Iris pigment epithelial cell (primary cell): ENCODE results near the gene PTPDC1.
A peak's percentile ranks its signal among the peaks of the same experiment; 100 is the strongest.
"Not testable (repeated sequence)": the region's sequence is repeated elsewhere in the genome, so short reads cannot be mapped to it uniquely, and the experiment has no call there.

ENCODE experiments used
- DNase-seq: peaks from one replicate; pipeline ENCODE4 v3.0.0-alpha.2; 2011; ENCODE audit warnings: low read depth

The PTPDC1 gene

DNA sequence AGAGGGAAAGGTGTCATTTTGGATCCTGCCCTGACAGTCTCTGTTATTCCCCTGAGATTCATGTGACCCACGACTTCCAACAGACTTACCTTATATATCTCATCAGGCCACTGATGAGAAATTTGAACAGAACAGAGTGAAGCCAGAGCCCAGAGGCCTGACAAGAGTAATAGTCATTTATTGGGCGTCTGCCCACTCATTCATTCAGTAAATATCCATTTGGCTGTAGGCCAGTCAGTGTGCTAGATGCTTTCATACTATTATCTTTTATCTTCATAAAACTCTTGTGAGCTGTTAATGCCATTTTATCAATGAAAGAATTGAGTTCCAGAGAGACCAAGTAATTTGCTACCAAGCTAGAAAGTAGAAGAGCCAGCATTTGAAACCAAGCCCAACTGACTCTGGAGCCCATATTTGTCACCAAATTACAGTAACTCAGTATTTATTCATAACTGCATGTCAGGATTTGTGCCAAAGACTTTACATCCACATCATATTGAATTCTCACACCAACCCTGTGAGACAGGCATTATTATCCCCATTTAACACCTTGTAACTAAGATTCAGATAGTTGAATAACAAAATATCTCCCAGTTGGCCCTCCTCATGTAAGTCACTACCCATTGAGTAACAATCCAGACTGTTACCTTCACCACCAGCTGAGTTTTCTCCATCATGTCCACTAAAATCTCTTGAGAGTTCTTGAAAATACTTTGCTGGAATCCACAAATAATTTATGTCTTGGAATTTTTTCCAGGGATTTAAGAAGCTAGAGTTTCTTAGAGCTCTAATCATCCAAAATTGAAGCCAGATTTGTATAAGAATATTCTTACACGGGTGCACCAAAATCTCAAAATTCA lies 2.5 kb downstream of the PTPDC1 start:
- peak; percentile 85 for DNase-seq

DNA sequence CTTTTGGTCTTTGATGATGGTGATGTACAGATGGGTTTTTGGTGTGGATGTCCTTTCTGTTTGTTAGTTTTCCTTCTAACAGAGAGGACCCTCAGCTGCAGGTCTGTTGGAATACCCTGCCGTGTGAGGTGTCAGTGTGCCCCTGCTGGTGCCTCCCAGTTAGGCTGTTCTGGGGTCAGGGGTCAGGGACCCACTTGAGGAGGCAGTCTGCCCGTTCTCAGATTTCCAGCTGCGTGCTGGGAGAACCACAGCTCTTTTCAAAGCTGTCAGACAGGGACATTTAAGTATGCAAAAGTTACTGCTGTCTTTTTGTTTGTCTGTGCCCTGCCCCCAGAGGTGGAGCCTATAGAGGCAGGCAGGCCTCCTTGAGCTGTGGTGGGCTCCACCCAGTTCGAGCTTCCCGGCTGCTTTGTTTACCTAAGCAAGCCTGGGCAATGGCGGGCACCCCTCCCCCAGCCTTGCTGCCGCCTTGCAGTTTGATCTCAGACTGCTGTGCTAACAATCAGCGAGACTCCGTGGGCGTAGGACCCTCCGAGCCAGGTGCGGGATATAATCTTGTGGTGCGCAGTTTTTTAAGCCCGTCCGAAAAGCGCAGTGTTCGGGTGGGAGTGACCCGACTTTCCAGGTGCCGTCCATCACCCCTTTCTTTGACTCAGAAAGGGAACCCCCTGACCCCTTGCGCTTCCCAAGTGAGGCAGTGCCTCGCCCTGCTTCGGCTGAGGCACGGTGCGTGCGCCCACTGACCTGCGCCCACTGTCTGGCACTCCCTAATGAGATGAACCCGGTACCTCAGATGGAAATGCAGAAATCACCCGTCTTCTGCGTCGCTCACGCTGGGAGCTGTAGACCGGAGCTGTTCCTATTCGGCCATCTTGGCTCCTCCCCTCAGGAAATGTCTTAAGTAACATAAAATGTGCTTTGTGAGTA lies 10.2 kb downstream of the PTPDC1 start:
- not testable (repeated sequence) for DNase-seq

DNA sequence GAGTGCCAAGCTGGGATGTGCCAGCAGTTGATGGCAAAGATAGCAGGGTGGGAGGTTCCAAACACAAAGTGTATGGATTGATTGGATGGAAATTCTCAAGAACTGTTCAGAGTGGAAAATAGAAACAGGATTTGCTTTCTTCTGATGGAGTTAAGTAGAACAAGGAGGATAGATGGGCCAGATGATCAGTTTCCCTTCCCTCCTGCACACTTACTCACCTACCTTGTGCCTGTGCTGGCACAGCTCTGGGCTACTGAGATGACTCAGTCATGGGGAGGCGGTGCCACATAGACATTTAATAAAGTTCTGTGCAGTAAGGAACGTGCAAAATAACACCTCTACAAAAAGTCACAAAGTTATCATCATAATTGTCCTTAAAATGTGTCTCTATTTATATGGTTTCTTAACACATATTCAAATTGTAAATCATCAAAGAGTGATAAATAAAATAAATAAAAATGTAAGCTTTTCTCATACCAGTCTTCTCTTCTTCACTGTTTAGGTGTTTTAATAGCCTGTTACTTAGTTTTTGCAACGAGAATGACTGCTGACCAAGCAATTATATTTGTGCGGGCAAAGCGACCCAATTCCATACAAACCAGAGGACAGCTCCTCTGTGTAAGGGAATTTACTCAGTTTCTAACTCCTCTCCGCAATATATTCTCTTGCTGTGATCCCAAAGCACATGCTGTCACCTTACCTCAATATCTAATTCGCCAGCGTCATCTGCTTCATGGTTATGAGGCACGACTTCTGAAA lies 12.7 kb downstream of the PTPDC1 start:
- DNase-seq: peak; percentile 33

DNA sequence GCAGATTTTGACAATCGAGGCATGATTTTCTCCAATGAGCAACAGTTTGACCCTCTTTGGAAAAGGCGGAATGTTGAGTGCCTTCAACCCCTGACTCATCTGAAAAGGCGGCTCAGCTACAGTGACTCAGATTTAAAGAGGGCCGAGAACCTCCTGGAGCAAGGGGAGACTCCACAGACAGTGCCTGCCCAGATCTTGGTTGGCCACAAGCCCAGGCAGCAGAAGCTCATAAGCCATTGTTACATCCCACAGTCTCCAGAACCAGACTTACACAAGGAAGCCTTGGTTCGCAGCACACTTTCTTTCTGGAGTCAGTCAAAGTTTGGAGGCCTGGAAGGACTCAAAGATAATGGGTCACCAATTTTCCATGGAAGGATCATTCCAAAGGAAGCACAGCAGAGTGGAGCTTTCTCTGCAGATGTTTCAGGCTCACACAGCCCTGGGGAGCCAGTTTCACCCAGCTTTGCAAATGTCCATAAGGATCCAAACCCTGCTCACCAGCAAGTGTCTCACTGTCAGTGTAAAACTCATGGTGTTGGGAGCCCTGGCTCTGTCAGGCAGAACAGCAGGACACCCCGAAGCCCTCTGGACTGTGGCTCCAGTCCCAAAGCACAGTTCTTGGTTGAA lies 13.6 kb downstream of the PTPDC1 start:
- DNase-seq: peak; percentile 97

DNA sequence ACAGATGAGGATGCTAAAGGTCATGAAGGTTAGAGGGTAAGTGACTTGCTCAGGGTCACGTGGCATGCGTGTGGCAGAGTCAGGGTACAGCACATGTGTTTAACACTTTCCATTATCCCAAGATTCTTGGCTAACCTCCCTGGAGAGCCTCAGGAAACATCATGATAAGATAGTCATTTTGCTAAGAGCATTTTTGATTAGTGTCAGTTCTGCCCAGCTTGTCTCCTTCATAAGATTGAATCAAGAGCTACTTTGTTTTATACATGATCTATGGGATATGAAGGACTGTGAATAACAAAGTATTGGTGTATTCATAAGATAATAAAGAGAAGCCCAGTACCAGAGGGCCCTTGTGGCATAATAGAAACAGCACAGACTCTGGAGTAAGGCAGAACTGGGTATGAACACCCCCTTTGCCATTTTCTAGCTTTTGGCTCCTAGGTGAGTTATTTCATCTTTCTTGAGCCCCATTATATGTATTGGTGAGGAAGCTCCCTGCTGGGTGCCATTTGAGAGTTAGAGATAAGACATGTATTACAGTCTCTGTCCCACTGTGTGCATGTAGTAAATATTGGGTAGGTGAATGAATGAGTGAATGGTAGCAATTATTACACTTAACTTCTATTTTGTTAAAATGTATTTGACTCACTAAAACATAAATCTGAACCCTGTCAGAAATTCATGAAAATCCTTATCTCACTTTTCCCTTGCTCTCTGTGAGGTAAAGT lies 16.1 kb downstream of the PTPDC1 start:
- DNase-seq: no peak

DNA sequence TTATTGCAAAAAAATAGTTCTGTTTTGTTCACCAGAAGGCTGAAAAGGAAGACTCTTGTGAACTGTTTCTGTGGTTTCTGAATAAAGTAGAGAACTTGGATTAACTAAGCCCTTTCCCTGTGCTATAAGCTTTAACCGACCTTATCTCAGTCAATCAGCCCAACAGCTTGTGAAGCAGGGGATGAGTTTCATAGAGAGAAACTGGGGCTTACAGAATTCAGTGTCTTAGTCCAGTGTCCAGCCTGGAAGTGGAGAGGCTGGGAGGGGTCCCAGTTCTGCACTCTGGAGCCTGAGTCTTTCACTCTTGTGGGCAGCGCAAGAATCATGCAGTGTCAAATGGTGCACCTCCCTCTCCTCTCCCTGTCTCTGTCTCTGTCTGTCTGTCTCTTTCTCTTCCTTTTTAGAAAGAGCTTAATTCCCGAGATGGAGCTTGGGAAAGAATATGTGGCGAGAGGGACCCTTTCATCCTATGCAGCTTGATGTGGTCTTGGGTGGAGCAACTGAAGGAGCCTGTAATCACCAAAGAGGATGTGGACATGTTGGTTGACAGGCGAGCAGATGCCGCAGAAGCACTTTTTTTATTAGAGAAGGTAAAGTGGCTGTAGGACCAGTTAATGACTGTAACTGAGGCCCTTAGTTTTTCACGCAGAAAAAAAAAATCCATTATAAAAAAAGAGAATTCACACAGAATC lies 17.0 kb downstream of the PTPDC1 start:
- no peak for DNase-seq

DNA sequence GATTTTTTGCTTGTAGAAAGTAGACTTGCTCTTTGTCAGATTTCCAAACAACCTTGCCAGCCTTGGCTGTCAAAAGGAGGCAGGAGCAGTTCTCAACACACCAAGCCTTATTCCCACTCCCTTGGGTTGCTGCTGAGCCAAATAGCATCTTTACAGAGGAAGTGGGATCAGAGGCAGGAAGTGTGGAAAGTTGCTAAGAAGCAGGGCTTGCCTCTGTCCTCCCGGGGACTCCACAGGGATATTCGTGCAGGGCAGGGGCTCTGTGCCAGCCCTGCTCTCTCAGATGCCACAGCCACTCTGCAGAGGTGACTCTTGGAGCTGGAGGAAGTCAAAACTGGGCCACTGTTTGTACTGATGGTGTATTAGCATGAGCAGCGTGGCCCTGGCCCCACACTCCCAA lies 24.3 kb downstream of the PTPDC1 start:
- DNase-seq: peak; percentile 18

DNA sequence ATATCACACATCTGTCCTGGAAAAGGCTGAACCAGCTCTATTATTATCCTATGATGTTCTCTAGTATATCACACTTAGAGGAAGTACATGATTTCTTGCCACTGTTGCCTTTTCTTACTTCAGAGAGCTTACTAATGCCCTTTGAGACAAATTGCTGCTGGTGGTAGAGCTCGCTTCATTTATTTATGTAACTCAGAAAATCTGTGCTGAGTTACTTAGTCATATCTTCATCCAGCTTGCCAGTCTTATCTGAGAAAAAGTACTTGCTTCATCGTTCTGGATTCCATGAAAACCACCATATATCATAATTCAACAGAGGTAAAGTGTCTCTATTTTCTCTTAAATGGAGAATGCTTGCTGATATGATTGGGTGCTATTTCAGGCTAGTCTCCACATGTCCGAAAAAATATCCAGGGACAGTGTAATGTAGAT lies 26.6 kb downstream of the PTPDC1 start:
- peak; percentile 88 for DNase-seq

DNA sequence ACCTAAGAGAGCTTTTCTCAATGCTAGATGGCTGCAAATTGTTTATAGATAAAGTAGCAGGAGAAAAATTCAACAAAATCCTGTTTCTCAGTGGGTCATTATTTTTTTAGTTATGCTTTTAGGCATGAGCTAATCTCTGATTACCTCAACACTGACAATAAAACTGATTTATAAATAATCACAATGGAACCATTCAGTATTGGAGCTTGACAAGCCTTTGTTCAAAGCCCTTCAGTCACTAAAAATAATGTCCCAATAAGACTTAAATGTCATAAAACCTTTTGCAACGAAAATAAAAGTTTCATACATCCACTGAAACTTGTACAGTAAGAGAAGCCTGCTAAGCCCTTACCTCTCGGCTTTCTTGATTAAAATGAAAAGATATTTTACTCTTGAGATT lies 27.2 kb downstream of the PTPDC1 start:
- no peak for DNase-seq

DNA sequence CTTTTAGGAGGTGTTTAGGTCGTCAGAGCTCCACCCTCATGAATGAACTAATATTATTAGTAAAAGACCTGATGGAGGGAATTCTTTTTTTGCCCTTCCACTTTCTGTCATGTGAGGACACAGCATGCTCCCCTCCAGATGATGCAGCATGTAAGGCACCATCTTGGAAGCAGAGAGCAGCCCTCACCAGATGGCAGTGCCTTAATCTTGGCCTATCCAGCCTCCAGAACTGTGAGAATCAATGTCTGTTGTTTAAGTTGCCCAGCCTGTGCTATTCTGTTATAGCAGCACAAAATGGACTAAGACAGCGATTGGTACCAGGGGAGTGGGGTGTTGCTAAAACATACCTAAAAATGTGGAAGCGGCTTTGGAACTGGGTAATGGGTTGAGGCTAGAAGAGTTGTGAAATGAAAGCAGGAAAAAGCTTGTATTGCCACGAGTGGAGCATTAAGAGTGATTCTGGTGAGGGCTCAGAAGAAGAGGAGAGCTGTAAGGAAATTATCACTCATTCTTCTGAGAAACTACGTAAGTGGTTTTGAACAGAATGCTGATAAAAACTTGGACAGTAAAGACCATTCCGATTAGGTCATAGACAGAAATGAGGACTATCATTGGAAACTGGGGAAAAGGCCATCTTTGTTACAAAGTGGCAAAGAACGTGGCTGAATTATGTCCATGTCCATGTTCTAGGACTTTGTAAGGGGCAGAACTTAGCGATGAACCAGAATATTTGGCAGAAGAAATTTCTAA lies 28.6 kb downstream of the PTPDC1 start:
- no peak for DNase-seq

DNA sequence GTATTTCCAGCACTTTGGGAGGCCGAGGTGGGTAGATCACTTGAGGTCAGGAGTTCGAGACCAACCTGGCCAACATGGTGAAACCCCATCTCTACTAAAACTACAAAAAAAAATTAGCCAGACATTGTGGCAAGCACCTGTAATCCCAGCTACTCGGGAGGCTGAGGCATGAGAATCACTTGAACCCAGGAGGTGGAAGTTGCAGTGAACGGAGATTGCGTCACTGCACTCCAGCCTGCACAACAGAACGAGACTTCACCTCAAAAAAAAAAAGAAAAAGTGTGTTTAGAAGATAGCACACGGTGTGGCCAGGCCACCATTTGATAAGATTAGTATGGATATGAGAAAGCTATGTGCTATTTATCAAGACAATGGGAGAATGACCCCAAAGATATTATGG lies 35.8 kb downstream of the PTPDC1 start:
- DNase-seq: not testable (repeated sequence)

DNA sequence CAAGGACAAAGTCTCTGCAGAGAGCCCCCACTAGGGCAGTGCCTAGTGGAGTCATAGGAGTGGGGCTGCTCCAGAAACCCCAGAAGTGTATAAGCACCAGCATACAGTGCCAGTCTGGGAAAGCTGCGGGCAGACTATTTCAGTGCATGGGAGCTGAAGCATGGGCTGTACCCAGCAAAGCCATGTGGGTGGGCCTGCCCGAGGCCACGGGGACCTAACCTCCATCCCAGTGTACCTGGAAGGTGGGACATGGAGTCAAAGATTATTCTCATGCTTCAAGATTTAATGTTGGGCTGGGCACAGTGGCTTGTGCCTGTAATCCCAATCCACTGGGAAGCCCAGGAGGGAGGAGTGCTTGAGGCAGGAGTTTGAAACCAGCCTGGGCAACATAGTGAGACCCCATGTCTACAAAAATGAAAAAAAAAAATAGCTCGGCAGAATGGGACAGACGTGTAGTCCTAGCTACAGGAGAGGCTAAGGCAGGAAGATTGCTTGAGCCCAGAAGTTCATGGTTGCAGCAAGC lies 36.7 kb downstream of the PTPDC1 start:
- DNase-seq: no peak

DNA sequence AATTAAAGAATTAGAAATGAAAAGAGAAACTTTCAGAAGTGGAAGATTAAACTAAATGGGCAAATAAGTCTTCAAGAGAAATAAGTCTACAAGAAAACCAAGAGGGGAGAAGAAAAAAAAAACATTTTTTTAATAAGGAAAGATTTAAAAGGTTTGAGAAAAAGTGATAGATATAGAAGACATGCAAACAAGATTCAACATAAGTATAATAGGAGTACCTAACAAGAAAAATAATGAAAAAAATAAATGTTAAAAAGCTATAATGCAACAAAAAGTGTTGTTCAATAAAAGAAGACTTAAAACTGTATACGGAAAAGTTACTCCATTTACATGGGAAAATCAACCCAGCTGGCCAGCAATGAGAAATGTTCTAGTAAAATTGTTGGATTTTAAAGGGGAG lies 42.6 kb downstream of the PTPDC1 start:
- no peak for DNase-seq

DNA sequence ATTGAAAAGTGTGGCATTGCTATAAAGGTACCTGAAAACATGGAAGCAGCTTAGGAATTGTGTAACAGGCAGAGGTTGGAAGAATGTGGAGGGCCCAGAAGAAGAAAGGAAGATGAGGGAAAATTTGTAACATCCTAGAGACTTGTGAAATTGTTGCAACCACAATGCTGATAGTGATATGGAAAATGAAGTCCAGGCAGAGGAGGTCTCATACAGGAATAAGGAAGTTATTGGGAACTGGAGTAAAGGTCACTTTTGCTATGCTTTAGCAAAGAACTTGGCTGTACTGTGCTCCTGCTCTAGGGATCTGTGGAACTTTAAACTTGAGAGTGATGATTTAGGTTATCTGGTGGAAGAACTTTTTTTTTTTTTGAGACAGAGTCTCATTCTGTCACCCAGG lies 43.5 kb downstream of the PTPDC1 start:
- DNase-seq: no peak

DNA sequence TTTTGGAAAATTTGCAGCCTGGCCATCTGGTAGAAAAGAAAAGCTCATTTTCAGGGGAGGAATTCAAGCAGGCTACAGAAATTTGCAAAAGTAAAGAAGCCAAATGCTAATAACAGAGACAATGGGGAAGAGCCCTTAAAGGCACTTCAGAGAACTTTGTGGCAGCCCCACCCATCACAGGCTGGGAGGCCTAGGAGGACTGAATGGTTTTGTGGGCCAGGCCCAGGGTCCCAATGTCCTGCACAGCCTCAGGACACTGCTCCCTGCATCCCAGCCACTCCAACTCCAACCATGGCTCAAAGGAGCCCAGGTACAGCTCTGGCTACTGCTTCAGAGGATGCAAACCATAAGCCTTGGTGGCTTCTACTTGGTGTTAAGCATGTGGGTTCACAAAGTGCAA lies 44.3 kb downstream of the PTPDC1 start:
- no peak for DNase-seq

DNA sequence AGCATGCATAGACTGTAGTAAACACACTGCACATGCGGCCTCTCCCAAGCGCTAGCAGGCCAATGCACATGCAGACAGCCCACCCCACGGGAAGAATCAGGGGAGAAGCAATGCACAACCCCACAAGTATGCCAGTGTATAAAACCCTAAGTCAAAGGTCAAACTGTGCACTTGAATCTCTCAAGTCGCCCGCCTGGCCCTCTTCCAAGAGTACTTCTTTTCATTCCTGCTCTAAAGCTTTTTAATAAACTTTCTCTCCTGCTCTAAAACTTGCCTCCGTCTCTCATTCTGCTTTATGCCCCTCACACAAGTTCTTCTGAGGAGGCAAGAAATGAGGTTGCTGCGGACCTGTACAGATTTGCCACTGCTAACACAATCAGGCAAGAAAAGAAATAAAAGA lies 50.4 kb downstream of the PTPDC1 start:
- DNase-seq: peak; percentile 23

DNA sequence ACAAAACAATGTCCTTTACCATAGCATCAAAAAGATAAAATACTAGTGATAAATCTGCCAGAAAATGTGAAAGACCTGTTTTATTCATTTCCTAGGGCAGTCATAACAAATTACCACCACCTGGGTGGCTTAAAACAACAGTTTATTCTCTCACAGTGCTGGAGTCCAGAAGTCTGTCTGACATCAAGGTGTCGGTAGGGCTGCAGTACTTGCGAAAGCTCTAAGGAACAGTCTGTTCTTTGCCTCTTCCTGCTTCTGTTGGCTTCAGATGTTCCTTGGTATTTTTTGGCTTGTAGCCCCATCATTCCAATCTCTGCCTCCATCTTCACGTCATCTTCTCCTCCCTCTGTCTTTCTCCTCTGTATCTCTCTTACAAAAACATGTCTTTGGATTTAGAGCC lies 51.0 kb downstream of the PTPDC1 start:
- DNase-seq: peak; percentile 99

DNA sequence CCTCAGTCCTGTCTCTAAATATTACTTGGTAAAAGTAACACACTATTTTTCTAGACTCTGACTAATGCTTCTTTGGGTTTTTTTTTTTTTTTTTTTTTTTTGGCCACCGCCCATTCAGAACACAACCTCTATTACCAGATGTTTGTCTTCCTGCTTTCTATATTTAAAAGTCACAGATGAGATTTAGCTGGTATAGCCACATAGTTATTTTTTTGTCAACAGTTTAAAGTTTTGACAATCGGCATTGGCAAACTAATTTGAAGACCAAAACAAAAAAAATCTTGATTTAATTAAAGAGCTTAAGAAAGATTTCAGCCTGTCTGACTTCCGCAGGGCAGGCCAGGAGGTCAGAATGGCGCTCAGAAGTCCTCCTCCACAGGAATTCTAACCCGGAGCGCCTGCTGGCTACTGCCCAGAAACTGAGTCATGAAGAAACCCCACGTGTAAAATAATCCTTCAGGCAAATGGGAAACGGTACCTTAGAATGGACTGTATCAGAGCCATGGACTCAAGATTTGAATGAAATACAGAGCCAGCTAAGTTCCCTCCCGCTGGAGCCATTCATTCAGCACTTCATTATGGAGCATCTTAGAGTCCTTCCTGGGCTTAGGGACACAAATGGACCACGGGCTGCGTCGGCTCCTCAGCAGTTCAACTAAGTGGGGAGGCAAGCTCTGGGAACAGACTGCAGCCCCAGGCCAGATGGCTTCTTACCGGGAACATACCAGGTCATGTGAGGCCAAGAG lies 55.6 kb downstream of the PTPDC1 start:
- peak; percentile 98 for DNase-seq

DNA sequence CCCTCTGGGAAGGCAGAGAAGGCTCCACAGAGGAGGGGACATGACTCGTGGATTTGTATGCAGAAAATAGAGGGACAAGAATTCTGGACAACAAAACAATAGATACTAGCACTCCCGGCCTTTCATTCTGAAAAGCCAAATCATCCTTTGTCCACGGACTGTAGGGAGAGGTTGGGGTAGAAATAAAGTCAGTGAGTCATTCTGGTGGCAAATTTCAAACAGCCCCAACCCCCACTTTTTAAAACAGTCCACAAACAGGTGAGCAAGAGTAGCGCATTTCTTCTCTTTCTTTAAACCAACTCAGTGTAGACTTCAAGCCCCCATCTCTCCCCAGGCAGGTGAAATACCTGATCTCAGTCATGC lies 56.1 kb downstream of the PTPDC1 start:
- no peak for DNase-seq
